Stimulated activated CD8-positive, alpha-beta memory T cell treated with anti-CD3 and anti-CD28 coated beads, Interleukin-7, amount 100 ng/mL, for 24 hours (primary cell): ENCODE measurements around the gene KIAA1671.
A peak's percentile ranks its signal among the peaks of the same experiment; 100 is the strongest.

ENCODE experiments used
- DNase-seq: peaks from one replicate; pipeline ENCODE4 v3.0.0-alpha.2; 2020; ENCODE audit warnings: low read depth

Gene KIAA1671

GRCh38 chr22:25094579-25094978, 142.1 kb downstream of the KIAA1671 start:
- DNase-seq, result no peak

- DNase-seq, result no peak
Observed at GRCh38 chr22:25095869-25096268, 143.4 kb downstream of the KIAA1671 start.

- no peak for DNase-seq
Observed at GRCh38 chr22:25096638-25097405, 144.3 kb downstream of the KIAA1671 start.

- DNase-seq, result no peak
Observed at GRCh38 chr22:25098445-25099081, 146.0 kb downstream of the KIAA1671 start.

GRCh38 chr22:25099202-25099601, 146.7 kb downstream of the KIAA1671 start:
- no peak for DNase-seq

- no peak for DNase-seq
Observed at GRCh38 chr22:25100402-25100801, 147.9 kb downstream of the KIAA1671 start.

GRCh38 chr22:25100948-25101347, 148.4 kb downstream of the KIAA1671 start:
- DNase-seq, result no peak

- DNase-seq, result no peak
Observed at GRCh38 chr22:25101501-25101900, 149.0 kb downstream of the KIAA1671 start.

GRCh38 chr22:25101986-25102385, 149.5 kb downstream of the KIAA1671 start:
- DNase-seq, result no peak

- no peak for DNase-seq
Observed at GRCh38 chr22:25102722-25103121, 150.2 kb downstream of the KIAA1671 start.

GRCh38 chr22:25104367-25104766, 151.9 kb downstream of the KIAA1671 start:
- no peak for DNase-seq

GRCh38 chr22:25105817-25106650, 153.5 kb downstream of the KIAA1671 start:
- no peak for DNase-seq

GRCh38 chr22:25109878-25110595, 157.5 kb downstream of the KIAA1671 start:
- DNase-seq, result no peak

GRCh38 chr22:25110596-25110845, 158.0 kb downstream of the KIAA1671 start:
- no peak for DNase-seq

- peak; percentile 2 for DNase-seq
Observed at GRCh38 chr22:25110846-25111578, 158.5 kb downstream of the KIAA1671 start.

- no peak for DNase-seq
Observed at GRCh38 chr22:25111579-25112517, 159.3 kb downstream of the KIAA1671 start.

- DNase-seq, result no peak
Observed at GRCh38 chr22:25112538-25113253, 160.2 kb downstream of the KIAA1671 start.

GRCh38 chr22:25113316-25113721, 160.8 kb downstream of the KIAA1671 start:
- no peak for DNase-seq

- no peak for DNase-seq
Observed at GRCh38 chr22:25114369-25115362, 162.2 kb downstream of the KIAA1671 start.
